Retinal pigment epithelial cell (primary cell): ENCODE data around the gene MTF2.

Experiments
- DNase-seq: peaks from one replicate; pipeline ENCODE4 v3.0.0-alpha.2; 2010; ENCODE audit warnings: low read depth
- H3K4me3 ChIP-seq: 2 replicates; pipeline ENCODE4 v1.5.1; 2011; ENCODE audit warnings: mild to moderate bottlenecking, low read length, control low read depth, moderate library complexity
- CTCF ChIP-seq: conservative IDR thresholded peaks from 2 replicates; pipeline ENCODE4 v1.5.1; 2011; ENCODE audit warnings: low read depth, low read length, control low read depth, inconsistent platforms

The MTF2 gene

GRCh38 chr1:93042187-93043056 lies 36.7 kb upstream of the MTF2 start:
- no peak for TF ChIP-seq CTCF

GRCh38 chr1:93043057-93043557 lies 36.0 kb upstream of the MTF2 start:
- TF ChIP-seq CTCF: no peak
- H3K4me3 ChIP-seq: no peak overlapping the region
- no peak for DNase-seq

More at GRCh38 chr1:93042187-93043056, 36.7 kb upstream of the MTF2 start:
- H3K4me3 ChIP-seq: no peak overlapping the region
- no peak for DNase-seq

GRCh38 chr1:93047618-93048017 lies 31.5 kb upstream of the MTF2 start:
- no peak for DNase-seq
- H3K4me3 ChIP-seq: no peak overlapping the region
- no peak for TF ChIP-seq CTCF

GRCh38 chr1:93051961-93052360 lies 27.1 kb upstream of the MTF2 start:
- DNase-seq: no peak
- TF ChIP-seq CTCF: no peak
- H3K4me3 ChIP-seq: no peak overlapping the region

- H3K4me3 ChIP-seq: no peak overlapping the region
- no peak for TF ChIP-seq CTCF
- no peak for DNase-seq
Observed at GRCh38 chr1:93056214-93056613, 22.9 kb upstream of the MTF2 start.

GRCh38 chr1:93056649-93057048 lies 22.4 kb upstream of the MTF2 start:
- H3K4me3 ChIP-seq: no peak overlapping the region
- no peak for TF ChIP-seq CTCF
- DNase-seq: no peak
